HG03066 (cell line): ENCODE measurements around the gene ZBTB1.
A peak's percentile ranks its signal among the peaks of the same experiment; 100 is the strongest.
"Not testable (repeated sequence)": the region's sequence is repeated elsewhere in the genome, so short reads cannot be mapped to it uniquely, and the experiment has no call there.

Experiments used
- ATAC-seq: cut with Tn5 transposase; IDR thresholded peaks from one replicate; pipeline ENCODE4 v1.9.1; 2021; ENCODE audit warnings: low read depth; ENCODE audit not compliant: unreplicated experiment

ZBTB1 gene

GRCh38 chr14:64495252-64495651 is 9.3 kb upstream of the ZBTB1 start:
- no peak for ATAC-seq

DNA sequence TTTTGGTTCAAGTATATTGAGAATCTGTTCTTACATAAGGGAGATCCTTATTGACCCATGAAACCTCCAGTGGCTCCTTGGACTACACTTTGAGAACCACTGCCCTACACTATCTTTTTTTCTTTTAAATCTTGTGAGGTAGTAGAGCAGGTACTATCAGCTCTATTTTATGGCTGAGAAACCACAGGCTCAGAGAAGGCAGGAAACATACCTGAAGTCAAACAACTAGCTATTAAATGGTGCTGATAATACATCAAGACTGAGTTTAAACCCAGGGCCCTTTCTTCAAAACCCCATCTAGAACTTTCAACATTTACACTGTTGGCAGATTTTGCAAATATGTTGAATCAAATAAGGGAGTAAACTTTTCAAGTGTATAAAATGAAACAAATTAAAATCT is 7.8 kb upstream of the ZBTB1 start:
- no peak for ATAC-seq

DNA sequence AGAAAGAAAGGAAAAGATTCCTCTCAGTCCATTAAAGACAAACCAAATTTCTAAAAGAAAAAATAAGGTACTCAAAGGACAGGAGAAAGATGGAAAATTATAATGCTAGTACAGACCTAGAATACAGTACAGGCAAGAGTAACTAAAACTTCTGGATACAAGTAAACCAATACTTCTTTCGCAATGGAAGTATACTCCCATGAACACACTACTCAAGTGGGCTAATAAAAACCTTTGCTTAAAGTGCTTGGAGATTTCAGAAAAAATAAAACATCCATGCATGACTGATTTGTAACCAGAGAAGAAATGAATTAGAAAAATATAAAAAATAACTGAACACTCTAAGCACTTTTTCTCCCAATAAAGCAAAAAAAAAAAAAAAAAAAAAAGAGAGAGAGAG is 4.5 kb upstream of the ZBTB1 start:
- no peak for ATAC-seq

GRCh38 chr14:64501411-64502171 is 3.0 kb upstream of the ZBTB1 start:
- ATAC-seq: no peak

- no peak for ATAC-seq
Observed at GRCh38 chr14:64502456-64502855, 2.1 kb upstream of the ZBTB1 start.

- no peak for ATAC-seq
Observed at GRCh38 chr14:64502887-64503433, 1.6 kb upstream of the ZBTB1 start.

- peak; percentile 49 for ATAC-seq
Observed at GRCh38 chr14:64503434-64504309, 898 bp upstream of the ZBTB1 start, which contains the start of gene ZBTB25. TSS of gene ZBTB25 (minus strand) at chr14:64503838. CDS start at chr14:64490533, 13,305 bp downstream.

GRCh38 chr14:64504897-64505794 is 576 bp downstream of the ZBTB1 start:
- ATAC-seq: peak; percentile 24

DNA sequence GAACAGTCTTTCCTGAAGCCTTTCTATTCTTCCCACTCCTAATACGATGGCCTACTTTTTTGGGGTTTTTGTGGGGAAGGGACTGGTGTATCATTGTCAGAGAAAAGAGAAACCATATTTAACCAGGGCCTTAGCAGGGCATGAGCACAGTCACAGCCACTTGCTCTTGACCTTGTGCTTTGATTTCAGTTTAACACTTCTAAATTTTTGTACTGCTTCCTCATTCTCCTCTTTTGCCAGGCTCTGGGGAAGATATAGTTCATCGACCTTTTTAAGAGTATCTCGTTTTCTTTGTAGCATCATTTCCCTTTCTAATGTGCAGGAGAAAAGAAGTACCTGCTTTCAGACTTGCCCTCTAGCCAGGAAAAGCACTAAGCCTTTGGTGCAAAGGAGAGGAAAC is 2.2 kb downstream of the ZBTB1 start:
- ATAC-seq: no peak

DNA sequence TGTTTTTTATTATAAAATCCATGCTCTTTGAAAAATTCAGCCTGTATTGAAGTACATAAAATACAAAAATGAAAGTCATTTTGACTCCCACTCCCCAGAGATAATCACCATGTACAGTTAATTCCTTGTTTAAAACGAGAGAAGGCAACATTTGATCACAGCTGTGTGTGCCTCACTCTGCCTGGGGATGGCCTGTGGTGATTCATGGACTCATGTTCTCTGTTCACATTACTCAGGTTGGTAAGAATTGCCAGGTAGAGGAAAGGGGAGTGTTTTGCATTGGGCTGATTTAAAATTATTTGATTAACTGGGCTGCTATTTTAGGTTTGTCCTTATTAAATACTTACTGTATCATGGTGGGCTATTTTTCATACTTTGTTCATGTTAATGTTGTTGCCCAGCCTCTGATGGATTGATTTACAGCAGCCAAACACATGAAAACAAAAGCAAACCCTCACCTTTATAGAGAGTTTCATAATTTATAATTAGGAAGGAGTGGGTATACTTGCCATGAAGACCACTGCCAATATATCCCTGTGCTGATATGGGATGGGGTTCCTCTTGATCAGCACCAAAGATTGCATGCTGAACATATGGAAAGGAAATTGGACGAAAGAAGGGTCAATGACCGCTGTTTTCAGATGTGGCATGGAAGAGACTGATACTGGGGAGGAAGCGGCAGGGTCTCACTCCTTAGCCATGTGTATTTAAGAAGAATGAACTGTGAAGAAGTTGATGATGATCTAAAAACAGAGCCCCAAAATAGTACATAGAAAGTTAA is 3.0 kb downstream of the ZBTB1 start:
- no peak for ATAC-seq

GRCh38 chr14:64508215-64508776 is 3.7 kb downstream of the ZBTB1 start:
- ATAC-seq: no peak

GRCh38 chr14:64509036-64509435 is 4.5 kb downstream of the ZBTB1 start:
- no peak for ATAC-seq

GRCh38 chr14:64510825-64511671 is 6.5 kb downstream of the ZBTB1 start:
- ATAC-seq: no peak

DNA sequence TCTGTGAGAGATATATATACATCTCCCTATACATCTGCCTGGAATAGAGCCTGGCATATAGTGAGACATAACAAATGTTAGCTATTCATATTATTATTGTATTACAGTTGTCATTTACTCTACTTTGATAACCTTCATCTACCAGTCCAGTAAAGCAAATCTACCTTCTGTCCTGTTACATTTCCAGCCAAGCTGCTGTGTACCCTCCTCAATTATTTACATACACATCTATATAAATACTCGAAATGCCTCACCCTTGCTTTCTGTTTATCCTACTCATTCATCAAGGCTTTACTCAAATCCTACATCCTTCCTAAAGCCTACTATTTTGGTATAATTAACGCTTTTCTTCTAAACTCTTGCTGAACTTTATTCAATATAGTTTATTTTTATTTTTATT is 8.7 kb downstream of the ZBTB1 start:
- ATAC-seq: no peak

DNA sequence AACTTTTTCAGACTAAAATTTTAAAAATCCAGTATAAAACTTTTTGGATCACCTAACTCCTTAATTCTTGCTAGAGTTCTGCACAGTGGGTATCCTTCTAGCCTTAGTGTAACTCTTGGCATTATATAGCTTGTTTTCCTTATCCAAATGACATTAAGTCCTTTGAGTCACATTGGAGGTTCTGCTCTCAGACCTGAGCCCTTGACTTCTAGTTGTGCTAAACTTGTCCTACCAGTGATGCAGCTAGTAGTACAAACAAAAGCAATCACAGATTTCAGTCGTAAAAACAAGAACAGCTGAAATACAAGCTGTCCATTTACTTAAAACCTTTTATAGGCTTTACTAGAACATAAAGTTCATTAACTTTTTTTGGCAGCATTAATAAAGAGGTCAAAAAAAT is 10.5 kb downstream of the ZBTB1 start:
- ATAC-seq: no peak

GRCh38 chr14:64516969-64517368 is 12.4 kb downstream of the ZBTB1 start:
- ATAC-seq: no peak

- ATAC-seq: not testable (repeated sequence)
Observed at GRCh38 chr14:64517667-64518066, 13.1 kb downstream of the ZBTB1 start.

DNA sequence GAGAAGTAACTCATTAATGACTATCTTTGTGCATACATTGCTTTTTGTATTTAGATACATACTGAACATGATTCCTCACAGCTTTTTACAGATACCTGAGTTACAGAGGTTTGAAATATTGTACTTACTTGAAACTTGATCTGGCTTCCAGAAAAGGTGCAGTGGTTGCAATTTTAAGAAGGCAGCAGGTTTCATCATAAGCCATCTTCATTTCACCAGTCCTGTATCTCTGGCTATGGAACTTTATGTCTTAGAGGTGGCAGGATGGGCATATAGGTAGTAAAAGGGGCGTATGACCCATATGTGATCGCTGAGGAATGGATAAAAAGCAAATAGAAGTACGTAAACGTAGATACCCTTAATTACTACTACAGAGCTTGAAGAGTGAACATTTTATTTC is 13.7 kb downstream of the ZBTB1 start:
- no peak for ATAC-seq
